Non-pigmented ciliary epithelial cell (primary cell): ENCODE data around the gene GOLGB1.
"Not testable (repeated sequence)": the region's sequence is repeated elsewhere in the genome, so short reads cannot be mapped to it uniquely, and the experiment has no call there.

Experiments
- DNase-seq: peaks from one replicate; pipeline ENCODE4 v3.0.0-alpha.2; 2010; ENCODE audit warnings: low read depth

Gene GOLGB1

DNA sequence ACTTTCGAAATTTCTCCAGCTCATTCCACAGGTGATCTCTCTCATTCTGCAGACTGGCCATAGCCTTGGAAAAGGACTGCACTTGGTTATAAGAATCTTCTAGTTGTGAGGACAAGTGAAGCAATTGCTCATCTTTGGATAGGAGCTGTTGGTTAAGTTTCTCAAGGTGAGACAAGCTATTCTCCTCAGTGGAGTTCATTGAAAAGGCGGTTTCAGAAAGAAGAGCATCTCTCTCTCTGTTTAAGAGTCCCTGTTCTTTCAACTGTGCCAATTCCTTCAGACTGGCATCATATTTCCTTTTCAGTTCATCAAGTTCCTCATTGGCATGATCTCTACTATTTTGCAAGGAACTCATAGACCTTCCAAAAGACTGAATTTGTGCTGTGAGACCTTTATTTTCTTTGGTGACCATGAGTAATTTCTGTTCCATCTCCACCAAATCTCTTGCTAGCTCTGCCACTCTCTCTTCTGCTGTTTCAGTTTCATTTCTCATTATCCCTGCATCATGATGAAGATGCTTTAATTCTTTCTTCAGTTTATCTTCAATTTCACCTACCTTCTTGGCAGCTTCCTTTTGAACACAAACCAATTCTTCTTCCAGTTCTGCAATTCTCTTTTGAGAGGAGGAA is 58.6 kb downstream of the GOLGB1 start:
- no peak for DNase-seq

DNA sequence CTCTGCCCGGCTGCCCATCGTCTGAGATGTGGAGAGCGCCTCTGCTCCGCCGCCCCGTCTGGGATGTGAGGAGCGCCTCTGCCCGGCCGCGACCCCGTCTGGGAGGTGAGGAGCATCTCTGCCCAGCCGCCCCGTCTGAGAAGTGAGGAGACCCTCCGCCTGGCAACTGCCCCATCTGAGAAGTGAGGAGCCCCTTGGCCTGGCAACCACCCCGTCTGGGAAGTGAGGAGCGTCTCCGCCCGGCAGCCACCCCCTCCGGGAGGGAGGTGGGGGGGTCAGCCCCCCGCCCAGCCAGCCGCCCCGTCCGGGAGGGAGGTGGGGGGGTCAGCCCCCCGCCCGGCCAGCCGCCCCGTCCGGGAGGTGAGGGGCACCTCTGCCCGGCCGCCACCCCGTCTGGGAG is 60.8 kb downstream of the GOLGB1 start:
- DNase-seq: not testable (repeated sequence)

DNA sequence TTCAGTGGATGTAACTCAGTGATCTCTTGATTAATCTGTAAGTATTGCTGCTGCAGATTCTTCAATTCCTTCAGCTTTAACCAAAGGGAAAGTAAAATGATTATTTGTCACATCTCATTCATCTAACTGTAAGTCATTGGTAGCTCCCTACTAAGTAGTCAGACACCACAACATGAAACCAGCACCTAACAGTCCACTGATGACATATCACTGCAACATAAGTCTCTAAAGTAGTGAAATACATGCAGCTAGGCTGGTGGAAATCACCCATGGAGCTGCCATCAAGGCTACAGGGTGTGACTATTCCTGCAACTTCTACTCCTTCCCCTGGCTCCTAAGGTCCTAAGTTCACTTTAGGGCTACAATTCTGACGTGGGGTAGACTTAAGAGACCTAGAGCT is 67.7 kb downstream of the GOLGB1 start:
- no peak for DNase-seq

DNA sequence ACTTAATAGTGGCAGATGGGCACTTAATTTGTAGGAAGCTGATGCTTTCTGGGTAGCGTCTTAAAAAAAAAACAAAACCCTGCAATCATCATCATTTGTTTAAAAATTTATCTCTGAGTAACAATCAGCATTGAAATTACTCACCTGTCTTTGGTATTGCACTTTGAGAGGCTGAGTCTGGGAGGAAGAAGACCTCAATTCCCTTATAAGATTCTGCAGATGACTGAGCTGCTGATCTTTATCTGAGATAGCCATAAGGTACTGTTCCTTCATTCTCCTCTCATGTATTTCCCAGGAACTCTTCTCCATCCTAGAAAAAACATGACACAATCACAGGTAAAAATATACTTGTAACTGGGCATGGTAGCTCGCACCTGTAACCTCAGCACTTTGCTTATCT is 72.4 kb downstream of the GOLGB1 start:
- no peak for DNase-seq

DNA sequence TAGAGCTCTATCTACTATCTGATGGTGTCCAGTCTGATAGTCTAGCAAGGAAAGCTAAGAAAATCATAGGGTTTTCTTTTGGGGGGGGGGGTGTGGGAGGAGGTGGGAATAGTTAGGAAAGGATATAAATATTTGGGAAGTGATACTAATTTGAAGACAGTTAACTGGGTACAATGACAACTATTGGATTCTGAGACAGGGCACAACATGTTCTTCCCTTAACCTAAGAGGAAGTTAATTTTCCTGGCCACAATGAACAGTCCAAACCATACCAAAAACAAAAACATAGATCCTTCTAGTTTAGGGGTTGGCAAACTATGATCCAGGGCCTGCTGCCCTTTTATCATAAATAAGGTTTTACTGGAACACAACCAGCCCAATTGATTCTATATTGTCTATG is 78.9 kb downstream of the GOLGB1 start:
- no peak for DNase-seq

DNA sequence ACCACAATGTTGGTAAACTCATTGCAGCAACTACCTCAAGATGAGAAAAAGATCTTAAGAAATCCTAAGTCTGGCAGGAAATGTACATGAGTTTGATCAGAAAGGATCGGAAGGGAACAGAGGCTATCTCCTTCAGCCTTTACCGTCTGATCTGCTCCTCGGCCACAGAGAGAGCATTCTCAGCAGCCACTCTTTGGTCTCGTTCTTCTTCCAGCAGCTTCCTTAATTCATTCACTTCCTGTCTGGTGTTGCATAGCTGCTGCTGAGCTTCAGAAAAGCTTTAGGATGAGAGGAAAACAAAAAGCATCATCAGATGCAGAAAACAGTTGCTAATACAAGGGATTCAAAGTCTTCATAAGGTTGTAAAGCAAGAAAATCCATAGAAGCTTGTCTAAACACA is 82.2 kb downstream of the GOLGB1 start:
- no peak for DNase-seq

DNA sequence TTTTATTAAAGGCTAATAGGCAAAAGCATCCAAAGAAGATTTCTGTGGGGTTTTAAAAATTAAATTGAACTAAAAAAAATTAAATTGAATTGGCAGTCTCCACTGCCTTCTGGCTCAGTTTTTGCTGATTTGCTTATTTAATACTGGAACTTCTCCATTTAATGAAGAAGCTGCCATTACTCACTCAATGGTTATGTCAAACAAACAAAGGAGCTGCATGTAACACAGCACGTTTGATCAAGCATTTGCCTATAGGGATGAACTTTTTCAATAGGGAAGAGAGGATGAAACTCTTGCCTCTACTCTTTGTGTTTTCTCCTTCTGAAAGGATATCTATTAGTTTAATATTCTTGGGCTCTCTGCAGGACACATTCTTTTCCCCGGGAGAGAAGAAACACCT is 84.1 kb downstream of the GOLGB1 start:
- DNase-seq: no peak

DNA sequence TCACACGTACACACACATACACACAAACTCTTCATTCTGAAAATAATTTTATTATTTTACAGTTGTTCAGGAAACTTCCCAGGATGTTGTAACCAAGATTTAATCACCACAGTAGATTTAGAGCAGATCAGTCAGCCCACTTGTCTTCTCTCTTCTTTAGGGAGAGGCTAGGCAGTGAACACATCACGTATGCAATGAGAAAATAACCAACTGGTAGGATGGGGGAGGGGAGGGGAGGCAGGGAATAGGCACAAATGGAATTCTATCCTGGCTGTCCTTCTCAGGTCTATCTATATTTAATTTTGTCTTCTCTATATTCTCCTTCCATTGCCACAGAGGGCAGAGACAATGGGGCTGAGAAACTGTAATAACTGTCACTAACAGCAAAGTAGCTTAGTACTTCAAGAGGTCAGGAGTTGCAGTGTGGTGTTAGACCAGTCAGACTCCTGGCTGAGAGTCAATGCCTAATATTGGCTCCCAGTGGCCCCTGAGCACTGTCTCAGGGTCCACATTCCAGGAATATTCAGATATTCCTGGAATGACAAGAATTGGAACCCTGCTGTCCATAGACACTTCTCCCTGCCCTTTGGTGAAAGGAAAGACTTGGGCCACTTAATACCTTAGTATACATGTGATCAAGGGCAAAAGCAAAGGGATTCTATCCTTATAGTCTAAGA is 86.2 kb downstream of the GOLGB1 start:
- DNase-seq: no peak

DNA sequence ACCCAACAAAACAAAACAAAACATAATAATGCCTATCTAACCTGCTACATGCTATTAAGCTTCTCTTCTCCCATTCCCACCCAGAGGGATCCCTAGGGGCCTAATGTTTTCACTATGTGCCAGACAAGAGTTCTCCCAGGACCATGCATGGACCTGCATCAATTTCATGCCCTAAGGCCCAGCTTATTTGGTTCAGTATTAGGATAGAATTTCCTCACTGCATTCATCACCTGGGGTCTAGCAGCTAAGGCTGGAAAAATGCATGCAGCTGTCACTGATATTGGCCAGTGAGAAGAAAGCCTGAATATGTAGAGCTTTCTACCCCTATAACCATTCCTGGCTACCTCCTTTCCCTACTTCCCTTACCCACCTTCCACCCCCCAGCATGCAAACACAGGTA is 86.8 kb downstream of the GOLGB1 start:
- DNase-seq: no peak

DNA sequence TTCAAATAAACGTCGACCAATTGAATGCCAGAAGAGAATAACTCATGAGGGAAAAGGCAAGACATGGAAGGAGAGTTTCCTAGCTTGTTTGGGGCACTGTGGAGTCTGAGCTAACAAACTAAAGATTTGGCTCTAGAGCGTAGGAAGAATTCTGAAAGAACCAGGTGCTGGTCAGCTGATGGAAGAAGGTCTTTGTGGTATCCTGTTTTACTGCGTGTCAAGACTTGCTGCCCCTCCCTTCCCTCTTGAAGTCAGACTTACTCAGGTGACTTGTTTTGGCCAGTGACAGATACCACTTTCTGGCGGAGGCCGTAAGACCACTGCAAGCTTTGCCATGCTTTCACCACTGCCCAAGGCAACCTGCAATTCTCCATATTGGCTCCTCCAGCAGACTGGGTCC is 88.2 kb downstream of the GOLGB1 start:
- DNase-seq: no peak

DNA sequence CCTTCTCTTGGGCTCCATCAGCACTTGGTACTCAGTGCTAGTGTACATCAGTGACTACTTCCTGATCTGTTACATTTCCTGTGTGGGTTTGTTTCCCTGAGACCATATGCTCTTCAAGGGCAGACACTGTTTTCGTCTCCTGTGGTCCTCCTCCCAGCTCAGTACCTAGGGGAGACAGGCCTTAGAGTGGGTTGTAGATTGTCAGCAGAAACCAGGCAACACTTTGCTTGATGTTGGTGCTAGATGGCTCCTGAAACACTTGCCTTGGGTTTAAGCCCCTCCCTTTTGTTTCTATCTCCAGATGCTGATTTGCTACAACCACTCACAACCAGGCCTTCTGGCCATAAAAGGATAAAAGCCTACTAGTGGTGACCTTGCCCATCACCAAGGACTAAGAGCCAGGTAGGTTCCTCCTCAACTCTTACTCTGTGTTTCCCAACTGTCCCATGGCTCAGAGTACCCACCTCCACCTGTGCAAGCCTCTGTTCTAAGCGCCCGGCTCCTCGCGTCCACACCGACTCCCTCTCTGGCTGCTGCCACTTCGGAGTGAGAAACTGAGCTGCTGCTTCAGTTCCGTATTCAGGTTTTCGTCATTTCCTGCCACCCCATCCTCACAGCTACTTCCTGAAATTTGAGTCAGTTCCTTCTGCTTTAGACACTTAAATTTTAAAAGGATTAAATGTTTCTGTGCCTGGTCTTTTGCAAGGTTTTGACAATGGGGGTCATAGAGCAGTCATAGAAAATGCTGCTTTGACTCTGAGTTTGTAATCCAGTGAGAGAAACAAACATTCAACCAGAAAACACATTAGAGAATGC is 89.0 kb downstream of the GOLGB1 start, which contains the start of gene HCLS1:
HCLS1 (minus strand) TSS at position 548 of the 816 bp plus-strand sequence. CDS start 2,556 bp downstream, outside the sequence.
- DNase-seq: no peak

DNA sequence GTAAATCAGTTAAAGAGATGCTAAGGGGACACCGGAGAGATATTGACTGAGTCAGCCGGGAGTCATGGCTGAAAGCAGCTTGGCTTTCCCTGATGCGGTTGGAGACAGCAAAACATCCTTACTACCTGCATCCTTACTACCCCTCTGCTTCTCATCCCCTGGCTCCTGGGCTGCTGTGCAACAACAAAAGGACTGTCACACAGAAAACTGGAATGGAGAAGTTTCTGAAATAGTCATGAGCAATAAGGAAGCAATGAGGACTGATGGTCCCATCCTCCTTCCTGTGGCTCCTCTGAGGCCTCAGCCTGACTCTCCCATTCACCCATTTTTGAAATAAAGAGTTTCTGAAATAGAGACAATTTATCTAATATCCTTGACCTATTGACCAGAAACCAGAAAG is 90.0 kb downstream of the GOLGB1 start:
- DNase-seq: no peak

DNA sequence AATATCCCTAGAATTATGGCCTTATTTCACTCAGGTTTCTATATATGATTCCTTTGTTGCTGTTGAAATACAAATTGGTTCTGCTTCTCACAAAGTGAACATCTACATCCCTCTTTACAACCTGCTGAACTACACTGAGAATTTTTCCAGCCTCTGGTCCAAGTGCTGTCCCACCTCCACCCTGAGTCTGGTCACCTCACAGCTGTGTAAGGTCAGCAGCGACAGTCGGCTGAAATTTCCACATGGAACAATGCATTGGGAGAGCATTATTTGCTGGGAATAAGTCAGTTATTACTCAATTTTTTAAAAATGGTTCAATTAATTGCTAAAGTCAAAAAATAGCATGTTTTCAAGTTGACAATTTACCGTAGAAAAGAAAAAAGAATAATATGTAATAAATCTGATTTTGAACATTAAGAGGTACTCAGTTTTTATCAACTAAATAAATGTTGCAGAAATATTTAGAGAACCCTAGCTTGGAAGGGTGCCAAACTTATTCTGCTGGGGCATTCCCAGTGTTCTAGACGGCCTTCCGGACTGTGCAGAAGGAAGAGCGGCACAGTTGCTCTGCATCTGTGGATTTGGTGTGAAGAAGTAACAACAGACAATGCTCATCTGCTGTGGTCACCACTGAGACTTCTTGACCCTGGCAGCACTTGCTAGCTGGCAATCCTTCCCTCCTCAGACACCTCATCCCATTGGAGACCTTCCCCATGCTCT is 90.7 kb downstream of the GOLGB1 start:
- no peak for DNase-seq

DNA sequence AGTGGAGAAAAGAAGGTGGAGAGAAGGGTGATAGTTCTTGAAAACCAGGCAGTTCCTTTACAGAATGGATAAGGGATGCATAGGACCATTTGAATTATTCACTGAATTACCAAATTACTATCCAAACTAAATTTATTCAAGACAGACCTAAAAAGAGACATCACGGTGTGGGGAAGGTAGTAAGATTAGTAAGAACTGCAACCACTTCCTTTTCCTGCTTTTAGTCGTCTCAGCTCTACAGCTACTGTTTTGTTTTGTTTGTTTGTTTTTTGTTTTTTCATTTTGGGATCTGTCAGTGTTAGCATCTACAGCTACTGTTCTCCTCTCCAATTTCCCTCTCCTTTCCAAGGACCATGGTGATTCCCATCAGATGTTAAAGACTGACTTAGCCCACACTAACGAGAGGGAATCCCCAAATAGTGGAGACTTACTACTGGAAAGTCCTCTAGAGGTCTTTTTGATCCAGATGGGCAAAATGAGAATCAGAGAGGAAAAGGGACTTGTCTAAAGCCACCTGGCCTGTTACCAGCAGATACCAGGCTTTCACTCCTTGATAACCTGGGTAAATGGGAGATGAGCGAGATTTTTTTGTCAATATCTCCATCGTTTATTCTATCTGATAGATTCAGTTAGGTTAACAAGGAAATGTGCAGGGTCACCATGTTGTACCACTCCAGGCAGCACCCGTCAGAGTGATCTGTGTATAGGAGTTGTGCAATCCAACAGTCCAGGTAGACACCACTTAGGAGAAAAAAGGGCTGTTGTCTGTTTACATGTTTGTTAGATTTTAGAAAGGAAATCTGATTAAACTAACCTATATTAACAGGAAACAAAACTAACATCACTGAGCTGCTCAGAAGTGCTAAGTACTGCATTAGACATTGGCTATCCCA is 94.8 kb downstream of the GOLGB1 start:
- no peak for DNase-seq

DNA sequence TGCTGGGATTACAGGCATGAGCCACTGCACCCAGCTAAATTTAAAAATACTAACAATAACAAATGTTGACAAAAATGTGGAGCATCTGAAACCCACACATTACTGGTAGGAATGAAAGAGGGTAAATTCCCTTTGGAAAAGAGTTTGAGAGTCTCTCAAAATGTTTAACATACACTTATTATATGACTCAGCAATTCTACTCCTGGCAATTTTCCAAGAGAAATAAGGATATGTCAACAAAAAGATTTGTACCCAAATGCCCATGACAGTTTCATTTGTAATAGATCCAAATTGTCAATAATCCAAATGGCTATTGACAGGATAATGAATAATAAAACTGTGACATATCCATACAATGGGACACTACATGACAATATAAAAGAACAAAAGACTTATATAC is 97.9 kb downstream of the GOLGB1 start:
- no peak for DNase-seq

DNA sequence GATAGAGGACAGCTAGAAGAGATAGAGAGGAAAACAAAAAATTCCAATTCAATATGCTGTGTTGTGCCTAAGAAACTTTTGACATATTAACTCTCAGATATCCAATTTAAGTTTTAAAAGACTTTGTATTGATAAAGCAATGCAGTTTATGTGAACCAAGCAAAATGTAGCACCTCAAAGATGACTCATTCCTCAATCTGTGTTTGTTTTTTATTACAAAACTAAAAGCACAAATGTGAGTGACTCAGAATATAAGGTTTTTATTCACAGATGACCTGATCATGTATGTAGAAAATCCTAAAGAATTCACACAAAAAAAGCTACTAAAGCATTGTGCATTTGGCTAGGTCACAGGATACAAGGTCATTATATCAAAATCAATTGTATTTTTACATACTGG is 99.9 kb downstream of the GOLGB1 start:
- DNase-seq: peak; percentile 5

DNA sequence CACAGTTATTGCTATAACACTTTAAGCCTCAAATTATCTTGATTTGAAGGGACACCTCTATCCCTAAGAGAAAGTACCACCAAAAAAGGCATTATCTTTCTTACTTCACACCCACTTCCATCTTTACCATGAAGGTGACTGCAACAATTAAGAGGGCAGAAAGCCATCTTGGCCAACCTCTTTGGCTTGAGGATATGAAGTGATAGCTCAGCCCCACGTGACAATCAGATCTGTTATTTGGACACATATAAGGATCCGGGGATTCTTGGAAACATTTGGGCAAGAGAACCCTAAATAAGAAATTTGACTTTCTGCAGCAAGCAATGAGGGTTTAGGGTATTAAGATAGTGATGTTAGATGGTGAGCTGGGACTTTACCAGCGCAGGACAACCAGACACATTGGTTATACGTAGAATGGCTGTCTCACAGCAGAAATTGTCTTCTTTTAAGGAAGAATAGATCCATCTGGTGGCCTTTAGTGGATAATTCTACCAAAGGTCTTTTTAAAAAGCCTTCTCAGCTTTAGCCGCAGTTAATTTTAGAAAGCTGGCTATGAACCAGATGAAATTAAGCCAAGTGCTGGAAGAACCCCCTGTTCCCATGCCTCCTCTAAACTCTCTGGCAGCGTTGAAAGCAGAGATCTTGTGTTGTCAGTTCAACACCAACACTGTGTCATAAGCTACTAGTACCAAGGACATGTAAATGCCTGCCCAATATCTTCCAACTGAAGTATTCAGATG is 101.2 kb downstream of the GOLGB1 start:
- DNase-seq: no peak

DNA sequence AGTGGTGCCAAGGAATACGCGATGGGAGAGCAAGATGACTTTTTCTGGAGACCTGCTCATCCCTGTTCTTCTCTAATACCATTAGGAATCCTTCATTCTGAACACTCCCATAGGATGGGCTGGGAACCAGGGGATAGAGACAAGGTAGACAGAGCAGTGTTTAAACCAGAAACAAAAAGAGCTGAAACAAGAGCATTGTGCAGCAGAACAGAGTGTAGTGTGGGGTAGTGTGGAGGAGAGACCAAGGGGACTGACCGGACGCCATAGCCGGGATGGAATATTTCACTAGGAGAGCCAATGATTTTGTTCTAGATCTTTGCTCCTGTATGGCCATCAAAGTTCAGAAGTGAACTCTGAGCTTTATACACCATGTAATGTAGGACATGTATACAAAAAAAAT is 104.5 kb downstream of the GOLGB1 start:
- DNase-seq: no peak

DNA sequence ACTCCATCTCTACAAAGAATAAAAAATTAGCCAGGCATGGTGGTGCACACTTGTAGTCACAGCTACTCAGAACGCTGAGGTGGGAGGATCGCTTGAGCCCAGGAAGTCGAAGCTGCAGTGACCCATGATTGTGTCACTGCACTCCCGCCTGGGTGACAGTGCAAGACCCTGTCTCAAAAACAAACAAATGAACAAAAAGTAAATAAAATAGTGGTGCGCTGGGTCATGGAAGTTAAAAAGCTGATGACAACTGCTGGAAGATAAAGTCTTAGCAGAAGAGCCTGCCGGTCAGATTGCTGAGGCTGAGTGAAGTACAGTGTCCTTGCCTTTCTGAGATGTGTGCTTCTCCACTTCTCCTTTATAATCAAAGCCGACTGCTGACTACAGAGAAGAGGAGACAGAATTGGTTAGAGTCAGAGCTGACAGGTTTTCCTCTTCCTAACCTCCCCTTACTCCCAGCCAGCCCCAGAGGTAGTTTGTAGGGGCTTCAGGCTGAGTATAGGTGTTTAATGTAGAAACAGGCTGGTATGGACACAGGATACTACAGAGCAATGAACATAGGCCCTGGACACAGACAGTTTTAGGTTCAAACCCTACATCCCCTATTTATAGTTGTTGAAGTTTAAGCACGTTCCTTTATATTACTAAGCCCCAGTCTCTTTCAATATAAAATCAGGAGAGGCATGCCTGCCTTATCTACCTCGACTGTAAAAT is 106.8 kb downstream of the GOLGB1 start:
- no peak for DNase-seq

DNA sequence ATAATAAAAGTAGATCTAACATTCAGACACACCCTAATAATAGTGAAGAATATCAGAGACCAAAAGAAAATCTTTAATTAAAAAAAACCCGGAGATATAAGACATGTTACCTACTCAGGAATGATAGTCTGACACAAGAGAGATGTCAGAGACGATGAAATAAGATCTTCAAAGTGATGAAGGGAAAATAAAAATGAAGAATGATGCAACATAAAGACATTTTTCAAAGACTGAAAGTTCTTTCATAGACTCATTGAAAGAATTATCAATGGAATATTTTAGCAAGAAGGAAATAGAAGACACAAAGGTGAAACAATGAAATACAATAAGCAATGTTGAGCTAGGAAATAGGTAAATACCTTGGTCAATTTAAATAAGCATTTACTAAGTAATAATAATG is 108.4 kb downstream of the GOLGB1 start:
- no peak for DNase-seq
